K562 (cell line): ENCODE results near the gene CNMD. TPM values are rescaled to one million over a fixed set of nuclear protein-coding genes. Genes with fewer than 3 reads are reported as not detected.
A peak's percentile ranks its signal among the peaks of the same experiment; 100 is the strongest.

Experiments
- GATAD2B ChIP-seq: fragments of 450-650 bp; IDR thresholded peaks from 2 replicates; pipeline ENCODE4 v1.6.1; 2017; ENCODE audit warnings: mild to moderate bottlenecking, borderline replicate concordance
- HCFC1 ChIP-seq: IDR thresholded peaks from 2 replicates; pipeline ENCODE4 v1.6.1; 2012; ENCODE audit warnings: low read depth, low read length, improper control_type of control experiment
- MAZ ChIP-seq, 2 experiments: fragments of 450-650 bp in 1 of 2; sonication (generic) in 1 of 2; formaldehyde crosslinking; IDR thresholded peaks in 1 of 2; conservative IDR thresholded peaks in 1 of 2; 2 replicates each; pipeline versions ENCODE4 v1.4.0 to v1.5.0; 2020; ENCODE audit warnings: mild to moderate bottlenecking in 1 of 2, missing genetic modification reagents in 1 of 2
- POLR2B ChIP-seq: fragments of 450-650 bp; IDR thresholded peaks from 2 replicates; pipeline ENCODE4 v1.6.1; 2018; ENCODE audit warnings: low read depth; ENCODE audit not compliant: partially characterized antibody
- SRSF1 ChIP-seq: fragments of 200-400 bp; formaldehyde crosslinking; IDR thresholded peaks from 2 replicates; pipeline ENCODE4 v1.6.1; 2017; ENCODE audit warnings: mild to moderate bottlenecking, low read depth, low read length, moderate library complexity
- TAL1 ChIP-seq: fragments of 450-650 bp; IDR thresholded peaks from 2 replicates; pipeline ENCODE4 v1.6.1; 2016; ENCODE audit warnings: mild to moderate bottlenecking
- ZFP36 ChIP-seq: fragments of 150-350 bp; IDR thresholded peaks from 2 replicates; pipeline ENCODE4 v1.6.1; 2018; ENCODE audit warnings: low read length, low read depth; ENCODE audit not compliant: partially characterized antibody
- ZNF354B ChIP-seq: fragments of 250-450 bp; sonication (Bioruptor Pico); IDR thresholded peaks from 2 replicates; pipeline ENCODE4 v1.4.0; 2020
- ZSCAN32 ChIP-seq: fragments of 450-650 bp; formaldehyde crosslinking; IDR thresholded peaks from 2 replicates; pipeline ENCODE4 v1.4.0; 2020; ENCODE audit warnings: mild to moderate bottlenecking, moderate library complexity
- polyA plus RNA-seq, 8 experiments: library from polyadenylated mRNA; depleted of rRNA in 4 of 8; stranded (reverse) in 5 of 8; unstranded in 3 of 8; fragments of >200 nt; fragmentation: Nextera tagmentation in 2 of 8; fragmentation: Illumina TruSeq in 1 of 8; extraction: Ambion mirVana in 2 of 8; extraction: Trizol in 1 of 8; gene quantifications; 2 replicates each; pipeline versions ENCODE4 v1.2.1 to v1.2.3, GENCODE V29; 2011 to 2014; ENCODE audit warnings: inconsistent platforms in 1 of 8, missing spikeins in 1 of 8
- total RNA-seq, 7 experiments: library from RNA; depleted of rRNA in 6 of 7; stranded (reverse); fragments of >200 nt in 6 of 7; fragmentation: Illumina TruSeq in 2 of 7; extraction: Trizol in 2 of 7; gene quantifications; 2 replicates each; pipeline versions ENCODE4 v1.2.1 to v1.2.3, GENCODE V29; 2011 to 2021; ENCODE audit warnings: low replicate concordance in 1 of 7
- TF ChIP-seq, protein P1 (sequence below), 2 experiments: fragments of 200-800 bp in 1 of 2; sonication (Bioruptor generic) in 1 of 2; sonication (generic) in 1 of 2; formaldehyde crosslinking in 1 of 2; IDR thresholded peaks in 1 of 2; conservative IDR thresholded peaks in 1 of 2; 2 replicates each; pipeline versions ENCODE4 v1.5.0 to v1.6.1; 2016 to 2020; ENCODE audit warnings: missing compliant biosample characterization in 1 of 2, missing genetic modification characterization in 1 of 2, missing genetic modification reagents in 1 of 2
- TF ChIP-seq, protein P2 (sequence below): fragments of 450-650 bp; IDR thresholded peaks from 2 replicates; pipeline ENCODE4 v1.6.1; 2017; ENCODE audit warnings: mild to moderate bottlenecking, moderate library complexity

CNMD gene
- total and polyA plus RNA-seq, 9 of the 15 experiments (the other 6 are each of a cell fraction or from before 2014, with no cell fraction given), result not detected

DNA sequence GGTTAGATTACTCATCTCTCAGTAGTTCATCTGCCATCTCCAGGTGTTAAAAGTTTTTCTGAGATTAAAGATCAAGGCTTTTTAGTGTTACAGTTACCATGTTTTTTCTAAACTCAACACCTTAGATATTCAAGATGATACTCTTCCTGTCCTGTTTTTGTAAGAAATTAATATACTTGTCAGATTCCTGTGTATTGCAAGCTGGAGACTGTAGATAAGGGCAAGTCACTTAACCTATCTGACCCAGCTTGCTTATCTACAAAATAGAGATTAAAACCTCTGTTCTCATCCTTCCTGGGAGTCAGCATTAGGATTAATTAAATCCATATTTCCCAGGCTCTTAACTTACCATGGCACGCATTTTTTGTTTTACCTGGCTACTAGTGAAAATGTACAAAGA, 61.8 kb downstream of the CNMD start (continued):
- TF ChIP-seq TAL1 (peak; percentile 9; the same call in 1 of the 2 replicates), POLR2B (no peak), SRSF1 (no peak), GATAD2B (no peak), HCFC1 (no peak), ZNF354B (CRISPR knock-in tag) (no peak), ZSCAN32 (CRISPR knock-in tag) (no peak), ZFP36 (no peak), MAZ (CRISPR knock-in tag; conservative IDR thresholded peaks at IDR 0.05 in 1 of 2, IDR thresholded peaks at IDR 0.05 in 1 of 2) (no peak)
- TF ChIP-seq, protein P1, sequence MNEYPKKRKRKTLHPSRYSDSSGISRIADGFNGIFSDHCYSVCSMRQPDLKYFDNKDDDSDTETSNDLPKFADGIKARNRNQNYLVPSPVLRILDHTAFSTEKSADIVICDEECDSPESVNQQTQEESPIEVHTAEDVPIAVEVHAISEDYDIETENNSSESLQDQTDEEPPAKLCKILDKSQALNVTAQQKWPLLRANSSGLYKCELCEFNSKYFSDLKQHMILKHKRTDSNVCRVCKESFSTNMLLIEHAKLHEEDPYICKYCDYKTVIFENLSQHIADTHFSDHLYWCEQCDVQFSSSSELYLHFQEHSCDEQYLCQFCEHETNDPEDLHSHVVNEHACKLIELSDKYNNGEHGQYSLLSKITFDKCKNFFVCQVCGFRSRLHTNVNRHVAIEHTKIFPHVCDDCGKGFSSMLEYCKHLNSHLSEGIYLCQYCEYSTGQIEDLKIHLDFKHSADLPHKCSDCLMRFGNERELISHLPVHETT (CRISPR knock-in tag; conservative IDR thresholded peaks at IDR 0.05 in 1 of 2, IDR thresholded peaks at IDR 0.05 in 1 of 2), result no peak
- TF ChIP-seq, protein P2, sequence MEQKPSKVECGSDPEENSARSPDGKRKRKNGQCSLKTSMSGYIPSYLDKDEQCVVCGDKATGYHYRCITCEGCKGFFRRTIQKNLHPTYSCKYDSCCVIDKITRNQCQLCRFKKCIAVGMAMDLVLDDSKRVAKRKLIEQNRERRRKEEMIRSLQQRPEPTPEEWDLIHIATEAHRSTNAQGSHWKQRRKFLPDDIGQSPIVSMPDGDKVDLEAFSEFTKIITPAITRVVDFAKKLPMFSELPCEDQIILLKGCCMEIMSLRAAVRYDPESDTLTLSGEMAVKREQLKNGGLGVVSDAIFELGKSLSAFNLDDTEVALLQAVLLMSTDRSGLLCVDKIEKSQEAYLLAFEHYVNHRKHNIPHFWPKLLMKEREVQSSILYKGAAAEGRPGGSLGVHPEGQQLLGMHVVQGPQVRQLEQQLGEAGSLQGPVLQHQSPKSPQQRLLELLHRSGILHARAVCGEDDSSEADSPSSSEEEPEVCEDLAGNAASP, result no peak
- TF ChIP-seq, all 486 proteins: peak for 4
